Body of pancreas (tissue), 4 donors: ENCODE measurements around the gene SOX11. TPM values are rescaled to one million over a fixed set of nuclear protein-coding genes. Genes with fewer than 3 reads are reported as not detected.

Experiments used
- ATAC-seq: fragments of 150-250 bp; one replicate; pipeline ENCODE4 v1.9.1; 2016
- DNase-seq, 4 donors: peaks; one replicate each; pipeline ENCODE4 v3.0.0-alpha.2; 2019
- H3K27ac ChIP-seq, 4 donors: fragments of 200-600 bp; sonication (generic); 1 replicate in 3 of 4; 2 replicates in 1 of 4; pipeline versions ENCODE4 v1.5.1 to v1.6.1; 2016 to 2019; ENCODE audit warnings: mild to moderate bottlenecking in 1 of 4, mixed read lengths in 1 of 4, moderate library complexity in 1 of 4
- H3K27me3 ChIP-seq, 2 donors: fragments of 200-600 bp; sonication (generic); one replicate each; pipeline ENCODE4 v1.6.0; 2016; ENCODE audit warnings: mild to moderate bottlenecking in 1 of 2
- H3K36me3 ChIP-seq, 2 donors: fragments of 200-600 bp; sonication (generic); replicated peaks in 1 of 2; 2 replicates each; pipeline ENCODE4 v1.5.1; 2016; ENCODE audit warnings: low read depth in 2 of 2; ENCODE audit not compliant: insufficient read depth in 1 of 2
- H3K4me1 ChIP-seq: fragments of 200-600 bp; sonication (generic); one replicate; pipeline ENCODE4 v1.6.0; 2016
- H3K4me3 ChIP-seq, 2 donors: fragments of 200-600 bp; sonication (generic); 1 replicate in 1 of 2; 2 replicates in 1 of 2; pipeline ENCODE4 v1.5.1; 2016 to 2019
- H3K9me3 ChIP-seq, 3 donors: fragments of 200-600 bp; sonication (generic); 1 replicate in 2 of 3; 2 replicates in 1 of 3; pipeline ENCODE4 v1.5.1; 2016
- CTCF ChIP-seq, 7 experiments: fragments of 450-650 bp in 4 of 7; fragments of 200-600 bp in 3 of 7; sonication (generic) in 3 of 7; IDR thresholded peaks; one replicate each; pipeline ENCODE4 v1.5.1; 2016 to 2019; ENCODE audit warnings: antibody characterized with exemption in 7 of 7
- POLR2A ChIP-seq, 3 donors: fragments of 450-650 bp; IDR thresholded peaks; one replicate each; pipeline ENCODE4 v1.6.1; 2016; ENCODE audit warnings: antibody characterized with exemption in 3 of 3, mild to moderate bottlenecking in 2 of 3
- WGBS, 2 donors: methylation state at CpG; one replicate each; pipeline ENCODE4 v1.1.5; 2017; 5-methylcytosine and 5-hydroxymethylcytosine counted together
- intact Hi-C: fragments of 100-400 bp; cut with DNase I; formaldehyde crosslinking; loops from one replicate; pipeline ENCODE4 v1.15.1; 2023
- total RNA-seq, 2 donors: library from RNA; depleted of rRNA; stranded (reverse); fragments of >200 nt; gene quantifications; one replicate each; pipeline ENCODE4 v1.1.0, GENCODE V29; 2016

Gene SOX11
- total RNA-seq, 2 donors from 2014 or later = under 0.01 TPM; not detected in 1

- H3K9me3 ChIP-seq = no peaks in the 10 kb centered on the region
Measured at GRCh38 chr2:5694306-5694705, 2.1 kb downstream of the SOX11 start.

GRCh38 chr2:5695654-5696403 lies 3.6 kb downstream of the SOX11 start:
- intact Hi-C loops = no loop called here
- H3K27me3 ChIP-seq = peaks cover 0 to 24% of the 10 kb centered on the region in 2 donors
- 4 to 5% methylated on average over 49 of the region's 49 CpGs for WGBS, 2 donors
- no peak for TF ChIP-seq CTCF (IDR thresholded peaks at IDR 0.05)
- TF ChIP-seq POLR2A (IDR thresholded peaks at IDR 0.05) = no peak
- no peak for DNase-seq
- no peaks in the 10 kb centered on the region for H3K9me3 ChIP-seq
- H3K4me1 ChIP-seq = peaks cover 42% of the 10 kb centered on the region
- H3K27ac ChIP-seq = no peak overlapping the region
- no peak for ATAC-seq
- H3K4me3 ChIP-seq = no peak overlapping the region
- H3K36me3 ChIP-seq = no peaks in the 10 kb centered on the region

More at GRCh38 chr2:5694306-5694705, 2.1 kb downstream of the SOX11 start:
- intact Hi-C loops = no loop called here
- no peak for TF ChIP-seq POLR2A (IDR thresholded peaks at IDR 0.05)
- TF ChIP-seq CTCF (IDR thresholded peaks at IDR 0.05) = no peak
- DNase-seq (no peak), ATAC-seq (no peak)
- H3K36me3 ChIP-seq = no peaks in the 10 kb centered on the region
- no peak overlapping the region for H3K4me3 ChIP-seq
- peaks cover 0 to 24% of the 10 kb centered on the region in 2 donors for H3K27me3 ChIP-seq
- WGBS, 2 donors = 14 to 20% methylated on average over 9 of the region's 9 CpGs
- no peak overlapping the region for H3K27ac ChIP-seq
- peaks cover 42% of the 10 kb centered on the region for H3K4me1 ChIP-seq

GRCh38 chr2:5696404-5696944 lies 4.3 kb downstream of the SOX11 start:
- TF ChIP-seq POLR2A (IDR thresholded peaks at IDR 0.05) = no peak
- no peak for TF ChIP-seq CTCF (IDR thresholded peaks at IDR 0.05)
- H3K27me3 ChIP-seq = peaks cover 0 to 21% of the 10 kb centered on the region in 2 donors
- no peak for DNase-seq
- H3K36me3 ChIP-seq = no peaks in the 10 kb centered on the region
- no peaks in the 10 kb centered on the region for H3K9me3 ChIP-seq
- no peak overlapping the region for H3K4me3 ChIP-seq
- H3K27ac ChIP-seq = no peak overlapping the region
- peak; percentile 12 for ATAC-seq
- H3K4me1 ChIP-seq = peaks cover 37% of the 10 kb centered on the region
- WGBS, 2 donors = 0 to 2% methylated on average over 13 to 64 of the region's 65 CpGs
- intact Hi-C loops = no loop called here

- H3K4me1 ChIP-seq = peaks cover 33% of the 10 kb centered on the region
- 3 to 18% methylated on average over 13 to 49 of the region's 49 CpGs for WGBS, 2 donors
- H3K27ac ChIP-seq = no peak overlapping the region
- DNase-seq (no peak), ATAC-seq (no peak)
- H3K36me3 ChIP-seq = no peaks in the 10 kb centered on the region
- intact Hi-C loops = no loop called here
- H3K27me3 ChIP-seq = peaks cover 0 to 21% of the 10 kb centered on the region in 2 donors
- H3K9me3 ChIP-seq = no peaks in the 10 kb centered on the region
- TF ChIP-seq POLR2A (IDR thresholded peaks at IDR 0.05) = no peak
- no peak for TF ChIP-seq CTCF (IDR thresholded peaks at IDR 0.05)
- H3K4me3 ChIP-seq = no peak overlapping the region
Measured at GRCh38 chr2:5696945-5697521, 4.8 kb downstream of the SOX11 start.
